HG03439 (cell line): ENCODE results near the gene NID1.
"Not testable (repeated sequence)": the region's sequence is repeated elsewhere in the genome, so short reads cannot be mapped to it uniquely, and the experiment has no call there.

Source experiments
- ATAC-seq: cut with Tn5 transposase; IDR thresholded peaks from one replicate; pipeline ENCODE4 v1.9.1; 2021; ENCODE audit warnings: mild to moderate bottlenecking, moderate library complexity; ENCODE audit not compliant: unreplicated experiment

NID1 gene

DNA sequence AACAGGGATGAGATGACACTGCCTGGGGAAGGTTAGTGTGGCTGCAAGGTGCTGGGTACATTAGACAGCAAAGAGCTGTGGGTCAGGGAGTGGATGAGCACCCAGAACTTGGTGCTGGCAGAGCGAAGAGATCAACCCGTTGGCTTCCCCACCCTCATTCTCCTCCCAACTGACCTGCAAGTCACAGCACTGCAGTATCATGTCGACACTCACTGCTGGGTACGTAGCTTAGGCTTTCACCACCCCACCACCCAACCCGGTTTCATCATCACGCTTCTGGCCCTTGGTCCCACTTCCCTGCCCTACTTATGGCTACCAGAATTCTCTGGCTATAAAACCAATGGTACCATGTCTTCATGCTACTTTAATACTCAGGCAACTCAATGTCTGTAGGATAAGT is 124.6 kb downstream of the NID1 start:
- no peak for ATAC-seq

DNA sequence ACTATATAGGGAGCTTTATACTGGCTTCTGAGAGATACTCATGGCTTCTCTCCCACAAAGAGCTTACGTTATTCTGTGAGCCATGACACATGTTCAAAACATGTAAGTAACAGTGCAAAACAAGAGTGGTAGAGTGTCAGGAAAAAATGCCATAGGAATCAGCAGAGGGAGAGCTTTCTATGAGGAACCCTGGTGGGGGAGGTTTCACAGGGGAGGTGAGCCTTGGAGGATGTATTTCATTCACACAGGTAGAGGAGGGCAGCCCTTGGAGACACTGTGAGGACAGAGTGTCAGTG is 125.5 kb downstream of the NID1 start:
- ATAC-seq = no peak

- ATAC-seq = no peak
Measured at GRCh38 chr1:235938709-235939479, 126.0 kb downstream of the NID1 start.

DNA sequence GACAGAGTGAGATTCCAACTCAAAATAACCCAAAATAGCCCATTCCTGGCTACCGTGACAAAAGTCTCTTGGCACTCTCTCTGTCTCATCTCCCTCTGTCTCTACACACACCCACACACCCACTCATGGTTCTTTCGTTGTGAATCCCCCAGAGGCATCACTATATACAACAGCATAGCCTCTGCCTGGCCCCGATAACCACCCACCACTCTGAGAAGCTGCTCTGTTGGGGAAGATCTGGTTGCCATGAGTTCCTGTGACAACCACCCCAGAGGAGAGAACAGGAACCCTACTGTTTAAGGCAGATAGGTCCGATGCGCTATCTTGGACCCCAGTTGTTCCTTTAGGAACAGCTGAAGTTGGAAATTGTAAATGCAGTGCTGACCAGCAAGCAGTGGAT is 127.8 kb downstream of the NID1 start:
- ATAC-seq = no peak

GRCh38 chr1:235935235-235936225 is 129.4 kb downstream of the NID1 start:
- no peak for ATAC-seq

DNA sequence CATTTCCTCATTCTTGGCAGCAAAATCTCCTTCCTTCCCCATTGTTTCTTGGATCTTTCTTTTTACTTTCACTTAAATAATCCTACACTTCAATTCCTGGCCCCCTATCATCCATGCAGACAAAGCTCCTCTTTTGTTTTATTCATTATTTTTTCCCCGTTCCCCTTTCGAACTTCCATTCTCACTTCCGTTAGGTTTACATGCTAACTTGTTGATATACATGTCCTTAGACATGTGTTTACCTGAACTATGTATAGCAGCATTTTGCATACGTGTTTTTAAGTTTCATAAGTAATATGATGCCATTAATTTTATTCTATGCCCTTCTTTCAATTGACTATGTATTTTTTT is 131.1 kb downstream of the NID1 start:
- no peak for ATAC-seq

- ATAC-seq = no peak
Measured at GRCh38 chr1:235933017-235933765, 131.7 kb downstream of the NID1 start.

DNA sequence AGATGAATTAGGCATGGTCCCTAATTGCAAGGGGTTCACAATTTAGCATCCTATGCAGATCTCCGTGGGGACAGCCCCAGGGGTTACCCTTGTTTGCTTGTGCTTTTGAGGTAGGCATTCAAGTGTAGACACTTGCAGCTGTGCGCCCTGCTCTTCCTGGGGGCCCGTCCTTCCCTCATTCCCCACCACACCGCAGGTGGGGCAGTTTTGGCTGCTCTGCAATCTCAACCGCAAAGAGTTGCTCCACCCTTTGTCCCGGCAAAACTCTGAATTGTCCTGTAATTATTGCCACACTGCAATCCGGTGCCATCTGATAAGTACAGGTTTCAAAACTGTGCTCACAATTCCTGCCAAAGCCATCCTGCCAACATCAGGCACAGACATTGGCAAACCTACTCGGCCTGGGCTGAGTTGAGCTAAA is 132.8 kb downstream of the NID1 start:
- no peak for ATAC-seq

DNA sequence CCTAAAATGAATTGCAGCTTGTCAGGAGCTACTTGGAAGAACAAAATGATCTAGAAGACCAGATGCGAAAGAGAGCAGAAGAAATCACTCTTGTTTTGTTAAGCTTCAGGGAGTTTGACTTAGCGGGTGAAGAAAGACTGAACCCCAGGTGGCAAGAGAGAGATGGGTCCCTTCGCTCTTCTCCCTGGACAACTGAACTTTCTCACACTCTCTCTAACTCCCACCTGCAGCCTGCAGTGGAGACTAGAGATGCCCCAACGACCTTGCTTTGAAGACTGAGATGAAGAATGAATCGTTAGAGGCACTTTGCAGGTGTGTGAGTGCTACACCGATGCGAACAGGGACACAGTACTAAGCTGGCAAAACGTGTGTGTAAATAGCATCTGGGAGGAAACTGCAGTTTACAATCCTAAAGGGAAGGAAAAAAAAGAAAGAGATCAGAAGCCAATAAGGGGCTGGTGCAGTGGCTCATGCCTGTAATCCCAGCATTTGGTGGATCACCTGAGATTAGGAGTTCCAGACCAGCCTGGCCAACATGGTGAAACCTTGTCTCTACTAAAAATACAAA is 133.6 kb downstream of the NID1 start:
- ATAC-seq = no peak

DNA sequence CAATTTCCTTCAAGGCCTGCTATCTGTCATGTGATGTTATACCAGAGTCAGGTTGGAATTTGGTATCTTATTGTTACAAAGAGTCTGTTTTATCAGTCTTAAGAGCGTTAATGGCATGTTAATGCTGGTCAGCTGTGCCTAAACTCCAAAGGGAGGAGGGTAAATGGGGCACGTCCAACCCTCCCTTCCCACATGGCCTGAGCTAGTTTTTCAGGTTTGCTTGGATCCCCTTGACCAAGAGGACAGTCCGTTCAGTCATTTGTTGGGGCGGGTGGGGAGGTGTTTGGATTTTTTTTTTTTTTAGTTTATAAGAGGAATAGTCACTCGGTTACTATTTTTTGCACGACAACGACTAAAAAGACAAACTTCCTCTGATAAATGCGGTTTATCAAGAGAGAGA is 134.3 kb downstream of the NID1 start:
- no peak for ATAC-seq

GRCh38 chr1:235929216-235929615 is 135.7 kb downstream of the NID1 start:
- ATAC-seq = no peak

DNA sequence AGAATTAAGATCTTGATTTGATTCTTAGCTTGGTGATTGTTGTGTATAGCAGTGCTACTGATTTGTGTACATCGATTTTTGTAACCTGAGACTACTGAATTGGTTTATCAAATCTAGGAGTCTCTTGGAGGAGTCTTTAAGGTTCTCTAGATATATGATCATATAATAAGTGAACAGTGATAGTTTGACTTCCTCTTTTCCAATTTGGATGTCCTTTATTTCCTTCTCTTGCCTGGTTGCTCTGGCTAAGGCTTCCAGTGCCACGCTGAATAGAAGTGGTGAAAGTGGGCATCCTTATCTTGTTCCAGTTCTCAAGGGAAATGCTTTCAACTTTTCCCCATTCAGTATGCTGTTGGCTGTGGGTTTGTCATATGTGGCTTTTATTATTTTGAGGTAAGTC is 136.7 kb downstream of the NID1 start:
- no peak for ATAC-seq

- ATAC-seq = not testable (repeated sequence)
Measured at GRCh38 chr1:235927551-235927950, 137.3 kb downstream of the NID1 start.
